GM13976 (cell line): ENCODE data around the gene ACY1.

Experiments used
- DNase-seq: peaks from one replicate; pipeline ENCODE4 v3.0.0; 2012; ENCODE audit warnings: low spot score
- CTCF ChIP-seq: IDR thresholded peaks from 2 replicates; pipeline ENCODE4 v1.5.1; 2012; ENCODE audit warnings: borderline replicate concordance, mild to moderate bottlenecking; ENCODE audit not compliant: insufficient read depth; ENCODE audit errors: extremely low read depth, missing control alignments, control extremely low read depth
- in situ Hi-C: fragments of 300-500 bp; cut with MboI; formaldehyde crosslinking; loops from one replicate; pipeline ENCODE4 v1.12.0; 2022; ENCODE audit warnings: low sequenced_read_pairs, mixed read lengths, inconsistent platforms; ENCODE audit not compliant: unreplicated experiment

Gene ACY1

DNA sequence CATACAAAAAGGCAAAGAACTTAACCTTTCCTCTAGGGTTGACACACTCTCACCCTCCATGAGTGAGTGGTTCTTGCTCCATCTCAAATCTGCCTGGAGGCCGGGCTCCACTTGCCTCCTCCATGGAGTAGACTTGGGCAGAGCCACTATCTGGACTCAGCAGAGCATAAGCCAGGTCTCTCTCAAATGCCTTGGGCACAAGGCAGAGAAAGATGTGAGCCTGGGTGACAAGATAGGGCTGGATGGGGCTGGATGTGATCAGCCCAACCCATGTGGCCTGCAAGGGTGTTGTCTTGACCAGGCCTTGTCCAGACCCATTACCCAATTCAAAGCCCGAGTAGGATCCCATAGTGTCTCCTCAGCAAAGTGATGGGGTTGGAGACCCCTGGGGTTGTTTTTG lies 16.5 kb downstream of the ACY1 start:
- in situ Hi-C loops, result loop anchor here (5.0 kb wide), 1 partner anchor 142 kb away; no protein-coding TSS in a partner anchor
- DNase-seq, result no peak
- no peak for TF ChIP-seq CTCF

- TF ChIP-seq CTCF, result peak; percentile 91
- in situ Hi-C loops, result loop anchor here (5.0 kb wide), 1 partner anchor 141 kb away; no protein-coding TSS in a partner anchor
- peak; percentile 95 for DNase-seq
These were observed 18.2 kb downstream of the ACY1 start for GRCh38 chr3:52001443-52001974.

GRCh38 chr3:52002748-52003147 lies 19.4 kb downstream of the ACY1 start:
- no peak for TF ChIP-seq CTCF
- in situ Hi-C loops, result loop anchor here (5.0 kb wide), 1 partner anchor 140 kb away; no protein-coding TSS in a partner anchor

GRCh38 chr3:52004163-52004787 lies 20.9 kb downstream of the ACY1 start:
- TF ChIP-seq CTCF, result peak; percentile 26
- in situ Hi-C loops, result loop anchor here (5.0 kb wide), 1 partner anchor 138 kb away; no protein-coding TSS in a partner anchor
- DNase-seq, result peak; percentile 64

More at GRCh38 chr3:52002748-52003147, 19.4 kb downstream of the ACY1 start:
- no peak for DNase-seq

DNA sequence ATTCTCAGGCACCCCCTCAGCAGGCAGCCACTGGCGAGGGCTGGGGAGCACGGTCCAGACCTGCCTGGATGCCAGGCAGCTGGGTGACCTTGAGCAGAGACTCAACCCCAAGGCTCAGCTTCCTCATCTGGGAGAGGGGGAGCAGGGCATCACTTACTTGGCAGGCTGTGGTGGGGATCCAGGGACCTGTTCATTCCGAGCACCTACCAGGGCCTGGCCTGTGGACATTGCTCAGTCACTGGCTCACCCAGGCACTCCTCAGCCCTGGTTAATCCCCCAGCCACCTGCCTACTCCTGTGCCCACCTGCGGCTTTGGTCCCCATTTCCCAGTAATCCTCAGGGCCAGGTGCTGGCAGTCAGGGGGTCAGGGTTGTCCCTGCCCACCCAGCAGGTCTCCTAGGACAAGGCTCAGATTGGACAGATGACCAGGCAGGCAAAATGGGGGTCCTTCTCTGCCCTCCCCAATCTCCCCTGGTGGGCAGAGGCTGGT lies 21.6 kb downstream of the ACY1 start:
- in situ Hi-C loops, result loop anchor here (5.0 kb wide), 1 partner anchor 137 kb away; no protein-coding TSS in a partner anchor
- no peak for DNase-seq
- no peak for TF ChIP-seq CTCF

DNA sequence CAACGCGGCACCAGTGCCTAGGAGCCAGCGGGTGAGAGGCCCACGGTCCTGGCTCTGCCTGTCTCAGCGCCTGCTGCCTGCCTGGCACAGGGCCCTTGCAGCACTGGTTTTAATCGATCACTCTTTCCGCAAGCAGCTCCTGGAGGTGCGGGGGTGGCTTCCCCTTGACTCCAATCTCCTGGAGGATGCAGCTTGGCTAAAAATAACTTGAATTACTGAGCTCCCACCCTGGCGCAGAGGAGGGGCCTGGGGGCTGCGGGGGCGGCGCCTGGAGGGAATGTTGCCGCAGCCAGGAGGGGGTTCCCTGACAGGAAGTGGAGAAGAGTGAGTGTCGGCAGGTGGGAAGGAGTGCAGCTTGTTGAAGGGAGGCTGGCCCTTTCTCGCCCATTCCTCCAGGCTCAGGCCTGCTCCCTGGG lies 22.2 kb downstream of the ACY1 start:
- no peak for DNase-seq
- TF ChIP-seq CTCF, result no peak
- in situ Hi-C loops, result no loop called here
